Activated CD4-positive, alpha-beta T cell treated with anti-CD3 and anti-CD28 coated beads, Interleukin-2, amount 50 U/mL, for 1 hour (primary cell): ENCODE data around the gene MYO10.

Experiments
- DNase-seq: peaks from one replicate; pipeline ENCODE4 v3.0.0-alpha.2; 2020

The MYO10 gene

GRCh38 chr5:16704945-16705344 is 231.1 kb downstream of the MYO10 start:
- no peak for DNase-seq

GRCh38 chr5:16702964-16703363 is 233.1 kb downstream of the MYO10 start:
- DNase-seq = no peak

GRCh38 chr5:16701134-16702099 is 234.7 kb downstream of the MYO10 start:
- DNase-seq = no peak

- DNase-seq = no peak
Measured at GRCh38 chr5:16700081-16700480, 236.0 kb downstream of the MYO10 start.

- DNase-seq = no peak
Measured at GRCh38 chr5:16695779-16696178, 240.3 kb downstream of the MYO10 start.

- no peak for DNase-seq
Measured at GRCh38 chr5:16693879-16694278, 242.2 kb downstream of the MYO10 start.

- DNase-seq = no peak
Measured at GRCh38 chr5:16691731-16692130, 244.4 kb downstream of the MYO10 start.

GRCh38 chr5:16690243-16690852 is 245.7 kb downstream of the MYO10 start:
- no peak for DNase-seq

- DNase-seq = no peak
Measured at GRCh38 chr5:16687898-16688297, 248.2 kb downstream of the MYO10 start.

- DNase-seq = no peak
Measured at GRCh38 chr5:16685069-16685468, 251.0 kb downstream of the MYO10 start.

- no peak for DNase-seq
Measured at GRCh38 chr5:16681876-16682275, 254.2 kb downstream of the MYO10 start.

GRCh38 chr5:16679863-16680262 is 256.2 kb downstream of the MYO10 start:
- DNase-seq = no peak

GRCh38 chr5:16679190-16679589 is 256.9 kb downstream of the MYO10 start:
- no peak for DNase-seq

GRCh38 chr5:16675806-16676205 is 260.3 kb downstream of the MYO10 start:
- DNase-seq = no peak

GRCh38 chr5:16674750-16675149 is 261.3 kb downstream of the MYO10 start:
- no peak for DNase-seq

GRCh38 chr5:16673241-16674201 is 262.6 kb downstream of the MYO10 start:
- peak; percentile 47 for DNase-seq

- no peak for DNase-seq
Measured at GRCh38 chr5:16671208-16671607, 264.9 kb downstream of the MYO10 start.

GRCh38 chr5:16669776-16670175 is 266.3 kb downstream of the MYO10 start:
- no peak for DNase-seq

- DNase-seq = no peak
Measured at GRCh38 chr5:16668631-16669030, 267.5 kb downstream of the MYO10 start.

GRCh38 chr5:16668194-16668593 is 267.9 kb downstream of the MYO10 start:
- DNase-seq = no peak

GRCh38 chr5:16666883-16667398 is 269.1 kb downstream of the MYO10 start:
- DNase-seq = peak; percentile 38

GRCh38 chr5:16666130-16666882 is 269.8 kb downstream of the MYO10 start:
- DNase-seq = no peak
